PFSK-1 (cell line): Measurements from ENCODE around the gene URAD.

ENCODE experiments used
- POLR2AphosphoS5 ChIP-seq: IDR thresholded peaks from 2 replicates; pipeline ENCODE4 v1.6.1; 2012; ENCODE audit warnings: low read depth, mild to moderate bottlenecking, control low read depth, low read length, moderate library complexity
- SIN3A ChIP-seq: IDR thresholded peaks from 2 replicates; pipeline ENCODE4 v1.6.1; 2012; ENCODE audit warnings: mild to moderate bottlenecking, low read length, moderate library complexity, borderline replicate concordance; ENCODE audit not compliant: insufficient read depth
- TAF1 ChIP-seq: IDR thresholded peaks from 2 replicates; pipeline ENCODE4 v1.6.1; 2012; ENCODE audit warnings: low read length, control low read depth, borderline replicate concordance; ENCODE audit not compliant: insufficient read depth
- TF ChIP-seq, protein P1 (sequence below), 2 experiments: IDR thresholded peaks; 2 replicates each; pipeline versions ENCODE4 v1.6.1 to v1.8.0; 2011 to 2012; ENCODE audit warnings: low read depth in 2 of 2, low read length in 2 of 2, control low read depth in 1 of 2, inconsistent platforms in 1 of 2, mild to moderate bottlenecking in 1 of 2, moderate library complexity in 1 of 2; ENCODE audit not compliant: insufficient read depth in 1 of 2

DNA sequence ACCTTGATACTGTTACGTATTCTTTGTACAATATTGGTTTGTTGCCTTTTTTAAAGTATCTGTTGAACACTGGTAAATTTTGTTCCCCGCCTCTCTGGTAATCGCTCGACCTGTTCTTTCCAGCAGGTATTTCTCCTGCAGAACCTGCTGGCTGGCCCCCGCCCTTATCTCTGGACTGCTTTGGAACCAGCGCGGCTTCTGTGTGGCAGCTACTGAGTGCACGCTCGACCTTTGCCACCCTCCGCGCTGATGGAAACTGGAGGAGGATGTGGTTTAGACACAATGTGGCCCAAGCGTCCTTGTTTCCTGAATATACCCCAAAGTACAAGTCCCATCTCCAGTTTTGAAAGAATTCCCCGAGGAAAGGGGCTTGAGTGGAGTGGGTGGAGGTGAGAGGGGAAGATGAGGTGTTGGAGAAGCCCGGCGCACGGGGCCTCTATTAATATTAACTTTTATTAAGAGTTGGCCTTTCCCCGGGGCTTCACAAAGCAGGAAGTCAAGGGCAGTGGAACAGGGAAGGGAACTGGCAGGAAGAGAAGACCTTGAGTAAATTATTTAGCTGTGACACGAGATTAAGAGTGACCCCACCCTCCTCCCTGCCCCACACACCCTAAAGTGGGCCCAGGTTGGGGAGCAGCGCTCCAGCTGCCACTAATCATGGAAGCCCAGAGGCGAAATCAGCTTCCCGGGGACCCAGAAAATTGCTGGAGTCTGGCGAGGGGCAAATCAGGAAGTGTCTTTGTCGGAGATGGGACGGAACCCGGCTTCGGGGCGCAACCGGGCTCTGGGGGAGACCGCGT, 35.4 kb downstream of the URAD start:
- TF ChIP-seq SIN3A (no peak), POLR2AphosphoS5 (no peak), TAF1 (no peak)
- TF ChIP-seq, protein P1, sequence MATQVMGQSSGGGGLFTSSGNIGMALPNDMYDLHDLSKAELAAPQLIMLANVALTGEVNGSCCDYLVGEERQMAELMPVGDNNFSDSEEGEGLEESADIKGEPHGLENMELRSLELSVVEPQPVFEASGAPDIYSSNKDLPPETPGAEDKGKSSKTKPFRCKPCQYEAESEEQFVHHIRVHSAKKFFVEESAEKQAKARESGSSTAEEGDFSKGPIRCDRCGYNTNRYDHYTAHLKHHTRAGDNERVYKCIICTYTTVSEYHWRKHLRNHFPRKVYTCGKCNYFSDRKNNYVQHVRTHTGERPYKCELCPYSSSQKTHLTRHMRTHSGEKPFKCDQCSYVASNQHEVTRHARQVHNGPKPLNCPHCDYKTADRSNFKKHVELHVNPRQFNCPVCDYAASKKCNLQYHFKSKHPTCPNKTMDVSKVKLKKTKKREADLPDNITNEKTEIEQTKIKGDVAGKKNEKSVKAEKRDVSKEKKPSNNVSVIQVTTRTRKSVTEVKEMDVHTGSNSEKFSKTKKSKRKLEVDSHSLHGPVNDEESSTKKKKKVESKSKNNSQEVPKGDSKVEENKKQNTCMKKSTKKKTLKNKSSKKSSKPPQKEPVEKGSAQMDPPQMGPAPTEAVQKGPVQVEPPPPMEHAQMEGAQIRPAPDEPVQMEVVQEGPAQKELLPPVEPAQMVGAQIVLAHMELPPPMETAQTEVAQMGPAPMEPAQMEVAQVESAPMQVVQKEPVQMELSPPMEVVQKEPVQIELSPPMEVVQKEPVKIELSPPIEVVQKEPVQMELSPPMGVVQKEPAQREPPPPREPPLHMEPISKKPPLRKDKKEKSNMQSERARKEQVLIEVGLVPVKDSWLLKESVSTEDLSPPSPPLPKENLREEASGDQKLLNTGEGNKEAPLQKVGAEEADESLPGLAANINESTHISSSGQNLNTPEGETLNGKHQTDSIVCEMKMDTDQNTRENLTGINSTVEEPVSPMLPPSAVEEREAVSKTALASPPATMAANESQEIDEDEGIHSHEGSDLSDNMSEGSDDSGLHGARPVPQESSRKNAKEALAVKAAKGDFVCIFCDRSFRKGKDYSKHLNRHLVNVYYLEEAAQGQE (IDR thresholded peaks at IDR 0.05; ENCODE audit: insufficient read depth in 1 of 2, low read depth in 2 of 2, low read length in 2 of 2): no peak
